Right lobe of liver (tissue), 4 donors: ENCODE data around the gene RAVER1.

Experiments used
- POLR2A ChIP-seq: fragments of 450-650 bp; IDR thresholded peaks from one replicate; pipeline ENCODE4 v1.6.1; 2017; ENCODE audit warnings: antibody characterized with exemption, mild to moderate bottlenecking
- TF ChIP-seq, protein P1 (sequence below), 4 donors: fragments of 200-600 bp in 3 of 4; fragments of 450-650 bp in 1 of 4; IDR thresholded peaks; one replicate each; pipeline versions ENCODE4 v1.5.1 to v1.8.0; 2016 to 2022; ENCODE audit warnings: antibody characterized with exemption in 4 of 4, mild to moderate bottlenecking in 2 of 4
- donor health status: DM: no; HTN: no; CAD: no.
- donor health status: DM: no; HTN: no; CAD: no.
- donor health status: DM: no; HTN: yes; CAD: no.

DNA sequence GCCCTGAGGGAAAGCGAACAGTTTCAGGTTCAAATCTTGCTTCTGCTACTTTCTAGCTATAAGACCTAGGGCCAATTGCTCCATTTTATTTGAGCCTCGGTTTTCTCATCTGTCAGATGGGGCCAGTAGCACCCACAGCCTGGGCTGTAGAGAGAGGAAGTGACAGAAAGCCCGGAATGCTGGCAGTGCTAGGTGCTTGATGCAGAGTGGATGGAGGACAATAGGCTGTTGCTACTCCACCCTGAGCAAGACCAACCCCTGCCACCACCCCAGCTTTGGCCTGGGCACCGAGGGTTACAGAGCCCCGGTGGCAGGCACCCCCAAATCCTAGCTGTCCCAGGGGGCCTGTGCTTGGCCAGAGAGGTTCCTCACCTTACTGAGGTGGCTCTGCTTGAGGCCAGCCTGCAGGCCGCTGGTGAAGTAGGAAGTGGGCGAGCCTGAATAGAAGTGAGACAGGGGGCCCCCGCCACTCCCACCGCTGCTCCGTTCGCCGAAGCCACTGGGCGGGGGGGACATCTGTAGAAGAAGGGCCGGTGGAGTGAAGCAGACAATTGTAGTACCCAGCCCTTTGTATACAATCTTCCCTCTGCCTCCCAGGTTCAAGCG, 15.4 kb downstream of the RAVER1 start:
- TF ChIP-seq, protein P1, sequence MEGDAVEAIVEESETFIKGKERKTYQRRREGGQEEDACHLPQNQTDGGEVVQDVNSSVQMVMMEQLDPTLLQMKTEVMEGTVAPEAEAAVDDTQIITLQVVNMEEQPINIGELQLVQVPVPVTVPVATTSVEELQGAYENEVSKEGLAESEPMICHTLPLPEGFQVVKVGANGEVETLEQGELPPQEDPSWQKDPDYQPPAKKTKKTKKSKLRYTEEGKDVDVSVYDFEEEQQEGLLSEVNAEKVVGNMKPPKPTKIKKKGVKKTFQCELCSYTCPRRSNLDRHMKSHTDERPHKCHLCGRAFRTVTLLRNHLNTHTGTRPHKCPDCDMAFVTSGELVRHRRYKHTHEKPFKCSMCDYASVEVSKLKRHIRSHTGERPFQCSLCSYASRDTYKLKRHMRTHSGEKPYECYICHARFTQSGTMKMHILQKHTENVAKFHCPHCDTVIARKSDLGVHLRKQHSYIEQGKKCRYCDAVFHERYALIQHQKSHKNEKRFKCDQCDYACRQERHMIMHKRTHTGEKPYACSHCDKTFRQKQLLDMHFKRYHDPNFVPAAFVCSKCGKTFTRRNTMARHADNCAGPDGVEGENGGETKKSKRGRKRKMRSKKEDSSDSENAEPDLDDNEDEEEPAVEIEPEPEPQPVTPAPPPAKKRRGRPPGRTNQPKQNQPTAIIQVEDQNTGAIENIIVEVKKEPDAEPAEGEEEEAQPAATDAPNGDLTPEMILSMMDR (IDR thresholded peaks at IDR 0.05) = no peak
- no peak for TF ChIP-seq POLR2A
